ENCODE data around the gene TMEM135.
"Not testable (repeated sequence)": the region's sequence is repeated elsewhere in the genome, so short reads cannot be mapped to it uniquely, and the experiment has no call there.

TMEM135 gene

GRCh38 chr11:87020764-87021365 is 16.9 kb upstream of the TMEM135 start:
- no peak for DNase-seq

GRCh38 chr11:87022254-87022653 is 15.5 kb upstream of the TMEM135 start:
- DNase-seq: no peak

- DNase-seq: no peak
These were observed 15.0 kb upstream of the TMEM135 start for GRCh38 chr11:87022738-87023137.

- not testable (repeated sequence) for DNase-seq
These were observed 11.3 kb upstream of the TMEM135 start for GRCh38 chr11:87026415-87026814.

GRCh38 chr11:87030458-87031054 is 7.2 kb upstream of the TMEM135 start:
- DNase-seq: no peak

GRCh38 chr11:87031433-87032170 is 6.1 kb upstream of the TMEM135 start:
- no peak for DNase-seq

- DNase-seq: no peak
These were observed 4.2 kb upstream of the TMEM135 start for GRCh38 chr11:87033561-87033960.

GRCh38 chr11:87035976-87036583 is 1.7 kb upstream of the TMEM135 start:
- DNase-seq: no peak

GRCh38 chr11:87036756-87037449 is 831 bp upstream of the TMEM135 start:
- DNase-seq: no peak

DNA sequence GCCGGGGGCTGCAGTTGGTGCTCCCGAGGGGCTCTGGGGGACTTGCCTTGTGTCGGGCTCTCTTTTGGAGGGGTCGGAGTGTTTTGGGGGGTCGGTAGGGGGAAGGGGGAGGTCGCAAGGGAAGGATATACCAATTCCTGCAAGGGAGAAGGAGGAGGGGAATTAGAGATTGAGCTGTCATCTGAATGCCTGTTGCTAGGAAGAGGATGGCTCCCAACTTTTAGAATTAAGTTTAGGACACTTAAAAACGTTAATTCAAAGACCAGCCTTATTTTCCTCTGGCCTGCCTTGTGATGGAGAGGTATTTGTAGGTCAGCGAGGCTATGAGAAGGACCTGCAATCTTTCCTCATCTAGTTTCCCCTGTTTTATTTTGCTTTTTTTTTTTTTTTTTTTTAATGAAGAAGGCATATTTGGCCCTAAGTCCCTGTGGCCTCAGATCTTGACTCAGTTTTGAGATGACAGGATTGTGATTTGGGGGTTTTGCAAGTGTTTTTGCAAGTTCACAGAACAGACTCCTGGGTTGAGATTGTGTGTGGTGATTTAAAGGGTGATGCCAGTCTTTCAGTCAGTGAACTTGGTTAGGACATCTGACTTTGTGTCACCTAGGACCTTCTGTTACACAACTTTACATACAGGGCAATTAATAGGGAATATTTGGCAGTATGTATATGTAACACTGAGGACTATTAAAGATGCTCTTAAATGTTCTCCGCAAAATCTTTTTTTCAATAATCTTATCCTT is 672 bp downstream of the TMEM135 start:
- no peak for DNase-seq

- DNase-seq: no peak
These were observed 1.6 kb downstream of the TMEM135 start for GRCh38 chr11:87039371-87039770.

DNA sequence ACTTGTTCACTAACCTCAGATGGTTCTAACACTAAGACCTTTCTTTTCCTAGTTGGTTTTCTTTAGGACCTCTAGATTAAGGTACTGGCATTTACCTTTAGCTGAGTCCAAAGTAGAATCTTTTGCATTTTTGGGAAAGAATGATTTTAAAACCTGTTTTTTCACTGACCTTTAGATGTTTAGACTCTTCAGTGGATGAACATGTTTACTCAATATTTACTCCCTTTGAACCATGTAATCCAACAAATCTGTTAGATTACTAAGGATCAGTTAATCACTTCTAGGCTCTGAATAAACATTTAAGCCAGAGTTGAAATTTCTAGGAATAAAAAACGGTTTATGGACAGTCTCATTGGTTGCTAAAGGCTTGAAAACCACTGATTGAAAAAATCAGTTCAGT is 6.2 kb downstream of the TMEM135 start:
- DNase-seq: no peak

DNA sequence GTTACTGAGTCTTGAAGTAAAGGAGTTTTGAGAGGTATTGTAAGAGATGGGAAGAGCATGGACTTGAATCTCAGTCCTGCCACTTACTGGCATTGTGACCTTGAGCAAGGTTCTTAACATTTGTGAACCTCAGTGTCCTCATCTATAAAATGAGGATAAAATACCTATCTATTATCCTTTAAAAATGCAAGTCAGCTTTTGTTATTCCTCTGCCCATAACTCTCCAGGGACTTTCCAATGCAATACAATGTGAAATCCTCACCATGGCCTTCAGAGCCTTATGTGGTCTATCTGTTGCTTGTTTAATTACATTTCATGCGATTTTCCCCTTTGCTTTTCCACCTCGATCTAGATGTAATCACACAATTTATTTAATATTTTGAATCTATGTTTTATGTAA is 9.1 kb downstream of the TMEM135 start:
- no peak for DNase-seq

DNA sequence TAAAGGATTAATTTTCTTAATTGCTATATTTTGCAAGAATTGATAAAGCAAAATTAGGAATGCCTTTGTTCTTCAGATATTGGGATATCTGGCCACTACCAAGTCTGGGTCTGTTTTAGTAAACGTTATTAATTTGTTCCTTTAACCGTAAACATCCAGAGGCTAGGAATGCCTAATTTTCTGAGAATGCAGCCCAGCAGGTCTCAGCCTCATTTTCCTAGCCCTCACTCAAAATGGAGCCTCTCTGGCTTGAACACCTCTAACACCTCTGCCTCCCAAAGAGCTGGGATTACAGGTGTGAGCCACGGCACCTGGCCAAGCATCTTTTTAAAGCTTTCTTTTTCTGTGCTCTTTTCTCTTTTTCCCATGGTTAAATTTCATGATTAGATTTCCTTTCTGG is 18.4 kb downstream of the TMEM135 start:
- no peak for DNase-seq

DNA sequence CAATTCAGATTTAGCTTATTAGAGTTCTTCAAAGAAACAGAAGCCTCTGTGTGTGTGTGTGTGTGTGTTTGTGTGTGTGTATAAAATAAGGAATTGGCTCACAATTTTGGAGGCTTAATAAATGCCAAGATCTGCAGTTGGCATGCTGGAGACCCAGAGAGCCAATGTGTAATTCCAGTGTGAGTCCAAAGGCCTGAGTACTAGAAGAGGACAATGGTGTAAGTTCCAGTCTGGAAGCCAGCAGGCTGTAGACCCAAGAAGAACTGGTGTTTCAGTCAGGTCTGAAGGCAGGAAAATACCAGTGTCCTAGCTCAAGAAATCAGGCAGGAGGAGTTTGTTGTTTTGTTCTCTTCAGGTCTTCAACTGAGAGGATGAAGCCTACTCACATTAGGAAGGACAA is 20.0 kb downstream of the TMEM135 start:
- no peak for DNase-seq

GRCh38 chr11:87059596-87060390 is 22.1 kb downstream of the TMEM135 start:
- no peak for DNase-seq

DNA sequence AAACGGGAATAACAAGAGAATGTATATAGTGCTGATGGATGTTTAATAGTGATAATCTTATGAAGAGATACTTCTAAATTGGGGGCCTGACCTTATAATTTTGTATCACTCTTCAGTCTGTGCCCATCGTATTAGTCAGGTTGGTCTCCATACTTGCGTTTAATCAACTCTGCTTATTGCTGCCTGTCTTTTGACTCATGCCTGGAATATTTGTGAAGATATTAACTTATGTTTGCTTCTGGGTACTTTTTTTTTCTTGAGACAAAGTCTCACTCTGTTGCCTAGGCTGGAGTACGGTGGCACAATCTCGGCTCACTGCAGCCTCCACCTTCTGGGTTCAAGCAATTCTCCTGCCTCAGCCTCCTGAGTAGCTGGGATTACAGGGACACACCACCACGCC is 24.0 kb downstream of the TMEM135 start:
- no peak for DNase-seq

GRCh38 chr11:87063982-87064381 is 26.2 kb downstream of the TMEM135 start:
- no peak for DNase-seq

GRCh38 chr11:87072787-87073186 is 35.1 kb downstream of the TMEM135 start:
- no peak for DNase-seq

GRCh38 chr11:87076260-87076783 is 38.6 kb downstream of the TMEM135 start:
- DNase-seq: no peak

DNA sequence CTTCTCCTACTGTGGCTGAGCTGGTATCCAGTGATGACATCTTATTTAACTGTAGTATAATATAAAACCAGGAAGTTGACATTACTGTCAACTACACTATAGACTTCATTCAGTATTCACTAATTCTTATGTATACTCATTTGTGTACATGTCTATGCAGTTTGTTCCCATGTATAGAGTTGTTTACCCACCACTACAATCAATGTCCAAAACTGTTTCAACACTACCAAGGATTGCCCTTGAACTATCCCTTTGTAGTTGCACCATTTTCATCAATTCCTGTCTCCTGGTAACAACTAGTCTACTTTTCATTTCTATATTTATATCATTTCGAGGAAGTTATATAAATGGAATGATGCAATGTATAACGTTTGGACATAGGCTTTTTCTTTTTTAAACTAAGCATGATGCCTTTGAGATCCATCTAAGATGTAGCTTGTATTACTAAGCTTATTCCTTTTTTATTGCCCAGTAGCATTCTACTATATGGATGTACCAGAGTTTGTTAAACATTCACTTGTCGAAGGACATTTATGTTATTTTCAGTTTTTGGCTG is 39.2 kb downstream of the TMEM135 start:
- DNase-seq: no peak
